GM18520 (cell line): ENCODE measurements around the gene HOXA9.

Source experiments
- ATAC-seq: cut with Tn5 transposase; IDR thresholded peaks from one replicate; pipeline ENCODE4 v1.9.1; 2021; ENCODE audit not compliant: unreplicated experiment

The HOXA9 gene

DNA sequence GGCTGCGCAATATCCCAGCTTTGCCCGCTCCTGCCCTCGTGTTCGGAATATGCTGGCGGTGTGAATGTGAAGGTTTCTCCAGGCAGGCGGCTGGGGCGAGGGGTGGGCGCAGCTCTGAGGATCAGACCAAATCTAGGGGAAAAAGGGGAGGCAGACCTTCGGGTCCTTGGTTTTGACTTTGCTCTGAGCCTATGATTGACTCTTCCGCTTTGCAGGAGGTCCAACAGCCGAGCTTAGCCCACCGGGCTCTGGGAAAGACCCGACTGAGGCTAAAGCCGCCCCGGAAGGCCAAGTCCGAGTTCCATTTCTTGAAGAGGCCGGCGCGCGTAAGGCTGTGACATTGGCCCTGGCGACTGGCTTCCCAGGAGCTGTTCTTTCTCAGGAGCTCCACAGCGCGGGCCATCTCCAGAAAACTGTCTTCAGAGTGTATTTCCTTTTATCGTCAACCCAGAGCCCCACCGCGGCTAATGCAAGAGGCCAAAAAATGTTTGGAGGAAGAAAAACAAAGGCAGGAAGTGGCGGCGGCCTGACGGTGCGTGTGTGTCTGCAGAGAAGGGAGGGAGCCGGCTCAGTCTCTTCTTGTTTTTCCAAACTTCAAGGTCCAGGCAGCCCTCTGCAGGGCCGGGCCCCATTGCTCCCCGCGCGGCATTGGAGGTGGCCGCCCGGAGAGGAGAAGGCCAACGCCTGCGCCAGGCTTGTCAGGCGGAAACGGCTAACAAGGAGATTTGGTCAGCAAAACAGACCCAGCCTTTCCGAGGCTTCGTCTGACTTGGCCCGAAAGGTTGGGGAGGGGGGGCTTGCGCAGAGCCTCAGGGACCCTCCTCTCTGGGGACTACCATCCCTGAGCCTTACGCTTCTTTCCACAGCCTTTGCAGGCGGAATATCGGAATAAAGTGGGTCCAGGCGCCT lies 23.3 kb upstream of the HOXA9 start:
- ATAC-seq = no peak

GRCh38 chr7:27187475-27188385 lies 22.4 kb upstream of the HOXA9 start:
- no peak for ATAC-seq

DNA sequence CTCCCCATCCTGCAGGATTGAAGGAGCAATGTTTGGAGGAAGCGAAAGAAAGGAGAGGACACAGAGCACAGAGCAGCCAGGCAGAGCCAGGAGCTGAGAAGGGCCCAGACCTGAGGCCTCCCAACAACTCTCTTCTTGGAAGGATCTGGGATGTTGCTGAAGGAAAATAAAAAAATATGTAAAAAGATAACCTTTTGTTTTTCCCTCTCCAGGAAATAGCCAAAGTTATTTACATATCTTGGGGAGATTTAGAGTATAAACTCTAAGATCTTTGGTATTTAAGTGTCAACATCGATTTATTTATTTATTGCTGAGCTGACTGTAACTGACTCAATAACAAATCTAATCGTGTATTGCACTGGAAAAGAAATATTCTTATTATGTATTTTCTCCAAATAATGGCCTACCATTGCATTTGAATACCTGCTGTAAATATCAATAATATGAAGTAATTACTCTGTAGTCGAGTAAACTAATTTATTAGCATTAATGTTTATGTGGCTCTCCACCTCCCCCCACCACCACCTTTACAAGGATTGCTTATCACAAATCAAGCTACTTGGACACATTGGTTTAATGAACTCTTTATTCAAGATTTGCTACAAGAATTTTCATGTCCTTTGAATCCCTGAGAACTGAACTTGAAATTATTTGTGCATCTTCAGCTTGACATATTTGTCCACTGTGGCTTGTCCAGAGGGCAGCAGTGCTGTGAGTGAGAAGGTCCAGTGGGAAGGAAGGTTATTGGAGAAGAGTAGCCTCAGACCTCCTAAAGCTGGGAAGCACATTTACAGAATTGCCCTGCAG lies 21.5 kb upstream of the HOXA9 start:
- ATAC-seq = no peak

- ATAC-seq = no peak
These were observed 20.7 kb upstream of the HOXA9 start for GRCh38 chr7:27185854-27186667.

GRCh38 chr7:27185013-27185853 lies 19.9 kb upstream of the HOXA9 start, which contains the start of gene HOXA11:
TSS of gene HOXA11 (minus strand) at chr7:27185232. CDS start at chr7:27185144, 88 bp downstream.
- ATAC-seq = no peak

DNA sequence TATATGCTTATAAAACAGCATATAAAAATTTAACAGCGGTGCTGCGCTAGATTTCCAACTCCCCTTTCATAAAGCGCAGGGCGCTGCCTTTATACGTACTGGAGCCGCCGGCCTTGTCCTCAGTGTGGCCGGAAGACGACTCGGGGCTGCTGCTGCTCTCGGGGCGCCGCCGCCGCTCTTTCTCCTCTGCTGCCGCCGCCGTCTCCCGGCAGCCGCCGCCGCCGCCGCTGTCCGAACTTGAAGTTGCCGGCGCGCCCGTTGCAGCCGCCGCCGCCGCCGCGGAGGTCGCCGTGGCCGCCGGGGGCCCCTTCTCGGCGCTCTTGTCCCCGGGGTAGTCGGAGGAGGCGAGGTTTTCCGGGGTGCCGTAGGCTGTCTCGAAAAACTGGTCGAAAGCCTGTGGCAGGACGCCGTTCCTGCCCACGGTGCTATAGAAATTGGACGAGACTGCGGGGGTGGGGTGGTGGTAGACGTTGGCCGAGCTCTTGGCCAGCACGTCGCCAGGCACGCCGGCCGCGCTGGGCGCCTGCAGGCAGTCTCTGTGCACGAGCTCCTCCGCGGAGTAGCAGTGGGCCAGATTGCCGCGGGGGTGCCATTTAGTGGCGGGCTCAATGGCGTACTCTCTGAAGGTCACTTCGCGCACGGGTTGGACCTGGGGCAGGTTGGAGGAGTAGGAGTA lies 19.1 kb upstream of the HOXA9 start:
- ATAC-seq = no peak

- ATAC-seq = no peak
These were observed 18.5 kb upstream of the HOXA9 start for GRCh38 chr7:27183682-27184336.

GRCh38 chr7:27182861-27183681 lies 17.7 kb upstream of the HOXA9 start:
- ATAC-seq = no peak

- no peak for ATAC-seq
These were observed 17.0 kb upstream of the HOXA9 start for GRCh38 chr7:27182285-27182841.

- ATAC-seq = no peak
These were observed 16.5 kb upstream of the HOXA9 start for GRCh38 chr7:27181795-27182275.

DNA sequence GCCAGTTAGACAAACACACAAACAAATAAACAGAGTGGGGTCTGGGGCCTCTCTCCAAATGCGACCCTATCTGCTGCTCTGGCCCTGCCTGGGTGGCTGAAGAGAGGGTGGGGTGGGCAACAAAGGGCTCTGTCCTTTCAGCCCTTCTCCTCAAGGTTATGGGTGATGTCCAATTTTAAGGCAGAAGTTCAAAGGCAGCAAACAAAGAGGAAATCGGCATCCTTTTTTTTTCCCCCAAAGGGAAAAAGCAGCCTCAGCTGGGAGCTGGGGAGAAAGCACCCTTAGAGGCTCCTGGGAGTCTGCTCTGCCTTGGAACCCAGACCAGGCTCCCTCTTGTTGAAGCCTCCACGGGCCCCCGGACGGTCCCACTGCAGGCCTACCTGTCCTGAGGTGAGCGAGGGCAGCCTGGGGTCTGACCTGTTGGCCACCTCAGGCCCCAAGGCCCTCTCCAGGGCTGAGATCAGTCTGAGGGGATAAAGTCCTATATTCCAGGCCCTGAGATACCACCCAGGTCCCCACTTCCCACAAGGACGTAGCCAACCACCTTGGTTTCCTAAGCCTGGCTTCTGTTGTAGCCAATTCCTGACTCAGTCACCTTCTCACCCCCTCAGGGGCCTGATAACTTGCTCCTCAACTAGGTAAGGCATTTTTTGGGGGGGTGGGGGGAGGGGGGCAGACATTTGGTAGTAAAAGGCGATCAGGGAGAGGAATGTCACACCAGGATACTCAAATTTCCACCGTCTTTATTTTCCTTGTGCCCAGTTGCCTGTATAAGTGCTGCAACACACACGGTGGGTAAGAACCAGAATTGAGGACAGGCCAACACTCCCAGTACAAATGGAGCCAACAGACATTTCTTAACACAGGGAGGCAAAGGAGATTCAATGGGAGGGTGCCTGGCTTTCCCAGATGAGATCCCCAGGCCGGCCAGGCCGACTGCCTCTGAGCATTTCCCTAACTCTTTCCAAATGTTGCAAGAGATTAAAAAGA lies 15.4 kb upstream of the HOXA9 start:
- no peak for ATAC-seq

GRCh38 chr7:27179503-27180430 lies 14.4 kb upstream of the HOXA9 start:
- no peak for ATAC-seq

DNA sequence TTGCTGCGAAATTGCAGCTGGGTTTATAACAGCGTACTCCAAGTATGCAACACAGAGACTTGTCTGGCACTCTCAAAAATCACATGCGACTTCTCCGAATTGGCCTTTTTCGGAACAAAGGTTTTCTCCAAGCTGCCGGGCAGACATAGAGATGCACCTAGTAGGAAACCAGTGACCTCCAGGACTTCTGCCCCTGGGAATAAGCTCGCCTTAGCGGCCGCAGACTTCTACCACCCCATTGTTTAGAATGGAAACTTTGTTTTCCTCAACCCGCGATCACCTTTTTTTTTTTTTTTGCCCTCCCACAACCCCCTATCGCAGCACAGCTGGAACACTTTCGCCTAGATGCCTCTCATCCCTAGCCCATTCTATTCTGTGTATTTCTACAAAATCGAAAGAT lies 13.7 kb upstream of the HOXA9 start:
- no peak for ATAC-seq

DNA sequence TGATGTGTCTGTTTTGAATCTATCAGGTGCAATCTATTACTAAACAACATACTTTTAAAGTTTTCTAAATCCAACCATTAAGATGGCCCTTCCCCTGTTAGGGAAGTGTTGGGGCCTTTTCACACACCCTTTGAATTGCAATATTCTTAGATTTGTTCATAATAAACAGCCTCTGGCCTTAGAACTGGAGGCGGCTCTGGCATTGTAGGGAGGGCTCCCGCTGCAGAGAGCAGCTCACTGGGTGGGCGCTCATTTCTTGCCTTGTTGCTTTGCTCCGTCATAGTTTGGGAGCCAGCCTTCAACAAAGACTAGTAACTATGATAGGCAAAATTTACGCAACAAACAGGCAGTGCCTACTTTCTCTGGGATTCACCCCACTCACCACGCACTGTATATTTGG lies 13.0 kb upstream of the HOXA9 start:
- no peak for ATAC-seq
